ENCODE measurements around the gene CCDC148. TPM values are rescaled to one million over a fixed set of nuclear protein-coding genes. Genes with fewer than 3 reads are reported as not detected.
"Not testable (repeated sequence)": the region's sequence is repeated elsewhere in the genome, so short reads cannot be mapped to it uniquely, and the experiment has no call there.

CCDC148 gene
- total RNA-seq, 1 experiment from 2014 or later: not detected

DNA sequence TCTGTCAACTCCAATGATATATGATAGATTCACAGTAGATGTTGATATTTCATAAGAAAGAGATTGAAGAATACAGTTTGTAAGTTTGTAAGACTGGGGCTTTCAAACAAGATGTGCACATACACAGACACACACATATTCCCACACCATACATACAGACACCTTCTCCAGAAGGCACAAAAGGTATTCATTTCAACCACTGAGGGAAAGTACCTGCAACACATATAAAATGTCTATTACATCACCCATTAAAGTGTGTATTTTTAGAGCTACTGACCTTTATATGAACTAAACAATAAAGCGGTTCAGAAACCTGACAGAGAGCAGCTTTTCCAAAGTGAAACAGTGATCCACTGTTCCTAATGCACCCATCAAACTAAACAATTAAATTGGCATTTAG lies 53.3 kb downstream of the CCDC148 start:
- H3K4me3 ChIP-seq: no peak overlapping the region
- H3K9me3 ChIP-seq: no peaks in the 10 kb centered on the region
- no peak for DNase-seq

DNA sequence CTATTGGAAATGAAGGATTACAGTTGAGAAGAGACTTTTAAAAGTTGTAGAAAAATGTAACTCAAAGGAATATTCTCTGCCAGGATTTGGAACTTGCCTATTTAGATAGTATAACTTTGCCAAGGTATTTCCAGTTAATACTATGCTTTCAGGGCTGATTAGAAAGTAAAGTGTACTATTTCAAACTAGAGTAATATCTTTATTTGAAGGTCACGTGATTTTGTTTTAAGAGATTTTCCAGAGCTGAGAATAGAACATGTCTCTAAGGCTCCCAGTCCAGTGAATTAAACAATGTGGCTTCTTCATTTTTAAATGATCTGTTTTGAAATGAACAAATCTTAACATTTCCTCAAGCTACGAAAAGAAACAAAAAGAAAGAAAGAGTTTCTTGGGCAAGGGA lies 53.9 kb downstream of the CCDC148 start:
- H3K36me3 ChIP-seq: no peaks in the 10 kb centered on the region
- no peaks in the 10 kb centered on the region for H3K27me3 ChIP-seq
- H3K9me3 ChIP-seq: no peaks in the 10 kb centered on the region
- DNase-seq: no peak
- no peak overlapping the region for H3K4me3 ChIP-seq

More for the DNA sequence above, 53.3 kb downstream of the CCDC148 start:
- H3K36me3 ChIP-seq: no peaks in the 10 kb centered on the region
- no peaks in the 10 kb centered on the region for H3K27me3 ChIP-seq

DNA sequence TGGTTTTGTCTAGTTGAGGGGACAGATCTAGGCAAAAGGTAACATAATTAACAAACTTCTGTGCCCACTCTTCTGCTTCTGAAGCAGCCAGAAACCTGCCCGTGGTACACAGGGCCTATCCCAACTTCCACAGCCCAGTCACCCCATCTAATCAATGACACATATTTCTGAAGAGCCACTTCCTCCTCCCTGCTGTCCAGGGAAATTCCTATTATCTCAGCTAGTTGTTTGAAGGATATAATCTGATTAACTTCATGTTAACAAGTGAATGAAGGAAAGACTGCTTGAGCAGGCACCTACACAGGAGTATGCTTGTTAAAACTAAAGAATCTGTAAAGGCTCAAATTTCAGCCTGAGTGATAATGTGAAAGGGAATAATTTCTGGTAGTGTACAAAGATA lies 61.4 kb downstream of the CCDC148 start:
- Histone ChIP-seq H3K4me3 (no peak overlapping the region), H3K36me3 (no peaks in the 10 kb centered on the region), H3K27me3 (no peaks in the 10 kb centered on the region), H3K9me3 (no peaks in the 10 kb centered on the region)
- DNase-seq: peak; percentile 9

DNA sequence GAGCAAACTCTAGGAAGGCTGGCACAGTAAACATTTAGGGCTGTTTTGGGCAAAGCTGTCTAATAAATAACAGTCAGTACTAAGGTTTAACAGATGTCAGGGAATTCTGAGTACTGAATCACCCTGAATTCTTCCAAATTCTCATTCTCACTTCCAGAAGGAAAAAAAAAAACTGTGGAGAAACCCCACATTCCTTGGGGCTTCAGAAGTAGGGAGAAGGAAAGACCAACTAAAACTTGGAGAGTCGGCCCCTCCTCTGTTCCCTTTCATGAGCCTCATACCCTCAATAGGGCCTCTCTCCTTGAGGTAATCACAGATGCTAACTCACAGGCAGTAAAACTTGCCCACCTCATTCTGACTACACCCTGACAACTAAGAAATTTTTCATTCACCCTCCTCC lies 62.1 kb downstream of the CCDC148 start:
- no peaks in the 10 kb centered on the region for H3K9me3 ChIP-seq
- DNase-seq: no peak
- H3K36me3 ChIP-seq: no peaks in the 10 kb centered on the region
- H3K27me3 ChIP-seq: no peaks in the 10 kb centered on the region
- H3K4me3 ChIP-seq: no peak overlapping the region

DNA sequence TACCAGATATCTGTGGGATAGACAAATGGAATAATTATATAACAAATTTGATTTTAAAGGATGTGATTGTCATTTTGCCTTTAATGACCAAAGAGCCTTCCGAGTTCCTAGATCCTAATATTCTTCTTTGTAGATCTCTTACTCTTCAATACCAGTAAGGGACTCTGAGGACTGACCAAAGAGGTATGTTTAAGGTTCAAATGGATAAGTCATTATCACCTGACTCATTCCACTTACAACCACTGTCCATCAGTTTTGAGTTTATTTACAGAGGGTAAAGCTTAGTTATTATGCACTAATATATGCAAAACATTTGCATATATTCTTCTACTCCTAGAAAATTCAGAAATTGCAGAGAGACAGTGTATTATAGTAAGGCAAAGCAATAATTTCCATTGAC lies 62.7 kb downstream of the CCDC148 start:
- Histone ChIP-seq H3K27me3 (no peaks in the 10 kb centered on the region), H3K36me3 (no peaks in the 10 kb centered on the region), H3K9me3 (no peaks in the 10 kb centered on the region), H3K4me3 (no peak overlapping the region)
- no peak for DNase-seq

DNA sequence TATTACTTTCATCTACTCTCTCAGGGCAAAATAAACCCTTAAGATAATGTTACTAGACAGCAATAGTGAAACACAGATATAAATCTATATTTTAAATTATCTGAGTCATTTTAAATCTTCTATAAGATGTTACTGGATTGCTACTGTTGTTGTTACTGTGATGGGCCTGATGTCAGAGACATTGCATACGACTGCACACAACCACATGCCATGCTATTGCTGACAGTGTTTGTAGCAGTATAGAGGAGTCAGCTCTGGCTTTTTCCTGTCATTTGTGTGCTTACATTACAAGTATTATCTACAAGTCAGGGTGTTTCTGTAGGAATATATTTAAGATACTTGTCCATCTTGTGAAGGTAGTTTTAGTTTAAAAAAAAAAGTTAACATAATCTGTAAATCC lies 63.9 kb downstream of the CCDC148 start:
- Histone ChIP-seq H3K4me3 (no peak overlapping the region), H3K9me3 (no peaks in the 10 kb centered on the region), H3K27me3 (no peaks in the 10 kb centered on the region), H3K36me3 (no peaks in the 10 kb centered on the region)
- no peak for DNase-seq

DNA sequence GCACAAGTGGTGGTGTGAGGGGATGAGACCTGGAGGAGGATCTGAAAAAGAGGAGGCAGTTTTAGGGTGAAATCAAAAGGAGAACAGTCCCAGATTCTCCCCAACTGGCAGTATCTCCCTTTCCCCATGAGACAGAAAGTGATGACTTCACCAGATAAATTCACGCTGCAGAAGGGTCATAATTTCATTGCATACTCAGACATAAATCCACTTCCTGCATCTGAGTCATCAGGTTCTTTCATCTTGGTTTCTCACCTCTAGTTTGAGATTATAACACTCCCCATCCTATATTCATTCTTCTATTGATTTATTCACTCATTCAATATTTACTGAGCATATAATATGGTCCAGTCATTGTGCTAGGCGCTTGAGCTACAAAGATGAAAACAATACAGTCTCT lies 64.7 kb downstream of the CCDC148 start:
- Histone ChIP-seq H3K27me3 (no peaks in the 10 kb centered on the region), H3K9me3 (no peaks in the 10 kb centered on the region), H3K4me3 (no peak overlapping the region), H3K36me3 (no peaks in the 10 kb centered on the region)
- DNase-seq: no peak

DNA sequence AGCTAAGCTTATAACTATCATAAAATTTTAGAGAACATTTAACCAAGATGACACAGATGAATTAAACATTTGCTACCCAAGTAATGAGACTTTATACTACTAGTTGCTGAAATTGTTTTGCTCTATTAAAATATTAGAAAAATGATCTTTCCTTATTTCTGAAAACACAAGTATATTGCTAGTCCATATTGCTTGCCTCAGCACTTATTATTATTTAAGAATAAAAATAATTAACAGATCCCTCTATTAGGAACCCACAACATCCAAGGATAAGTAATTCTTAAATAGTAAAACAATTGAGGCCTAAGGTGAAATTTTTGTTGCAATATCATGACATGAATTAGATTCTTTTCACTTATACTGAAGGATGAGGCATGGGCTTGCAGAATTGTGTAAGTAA lies 65.2 kb downstream of the CCDC148 start:
- DNase-seq: no peak

DNA sequence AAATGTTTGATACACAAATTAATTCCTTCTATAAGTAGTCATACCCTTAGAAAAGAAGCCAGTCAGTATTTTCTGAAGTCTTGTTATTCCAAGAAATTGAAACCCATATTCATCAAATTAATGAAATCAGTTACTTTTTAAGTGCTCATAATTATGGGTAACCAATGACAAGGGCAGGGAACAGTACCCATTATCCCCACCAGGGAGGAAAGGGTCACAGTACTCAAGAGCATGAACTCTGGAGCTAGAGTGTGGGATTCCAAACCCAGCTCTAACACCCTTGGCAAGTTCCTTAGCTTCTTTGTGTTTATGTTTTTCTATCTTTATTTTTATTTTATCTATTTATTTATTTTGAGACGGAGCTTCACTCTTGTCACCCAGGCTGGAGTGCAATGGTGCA lies 68.4 kb downstream of the CCDC148 start:
- no peaks in the 10 kb centered on the region for H3K36me3 ChIP-seq
- H3K9me3 ChIP-seq: no peaks in the 10 kb centered on the region
- no peak overlapping the region for H3K4me3 ChIP-seq
- no peak for DNase-seq
- H3K27me3 ChIP-seq: no peaks in the 10 kb centered on the region

More for the DNA sequence above, 65.2 kb downstream of the CCDC148 start:
- no peak overlapping the region for H3K4me3 ChIP-seq
- no peaks in the 10 kb centered on the region for H3K27me3 ChIP-seq
- no peaks in the 10 kb centered on the region for H3K9me3 ChIP-seq
- no peaks in the 10 kb centered on the region for H3K36me3 ChIP-seq

DNA sequence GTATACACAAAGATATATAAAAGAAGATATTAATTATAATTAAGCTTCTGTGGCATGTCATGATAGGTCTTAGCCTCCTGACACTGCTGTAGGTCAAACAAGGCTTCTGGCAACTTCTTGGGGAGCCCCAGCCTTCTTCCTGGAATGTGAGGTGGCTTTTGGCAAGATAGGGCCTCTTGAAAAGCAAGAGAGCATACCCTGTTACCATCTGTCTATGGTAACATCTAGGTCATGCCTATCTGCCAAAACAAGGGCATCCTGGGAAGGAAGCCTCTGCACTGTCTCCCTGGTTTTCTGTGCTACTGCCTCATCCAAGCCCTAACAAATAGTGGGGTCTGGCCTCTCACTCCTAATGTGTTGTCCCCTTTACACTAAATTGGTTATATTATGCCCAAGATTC lies 70.9 kb downstream of the CCDC148 start:
- Histone ChIP-seq H3K4me3 (no peak overlapping the region), H3K9me3 (no peaks in the 10 kb centered on the region), H3K36me3 (no peaks in the 10 kb centered on the region), H3K27me3 (no peaks in the 10 kb centered on the region)
- DNase-seq: no peak

DNA sequence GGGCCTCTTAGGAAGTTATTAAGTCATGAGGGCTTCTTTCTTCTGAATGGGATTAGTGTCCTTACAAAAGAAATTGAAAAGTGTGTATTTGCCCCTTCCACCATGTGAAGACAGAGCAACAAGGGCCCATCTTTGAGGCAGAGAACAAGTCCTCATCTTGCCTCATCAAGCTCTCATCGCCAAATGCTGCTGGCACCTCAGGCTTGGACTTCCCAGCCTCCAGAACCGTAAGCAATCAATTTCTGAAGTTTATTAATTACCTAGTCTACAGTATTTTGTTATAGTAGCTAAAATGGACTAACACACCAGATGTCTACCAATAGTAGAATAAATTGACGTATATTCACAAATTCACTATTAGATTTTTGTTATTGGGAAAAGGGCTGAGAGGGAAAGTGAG lies 74.6 kb downstream of the CCDC148 start:
- H3K36me3 ChIP-seq: no peaks in the 10 kb centered on the region
- no peak overlapping the region for H3K4me3 ChIP-seq
- H3K9me3 ChIP-seq: no peaks in the 10 kb centered on the region
- H3K27me3 ChIP-seq: no peaks in the 10 kb centered on the region
- DNase-seq: no peak

DNA sequence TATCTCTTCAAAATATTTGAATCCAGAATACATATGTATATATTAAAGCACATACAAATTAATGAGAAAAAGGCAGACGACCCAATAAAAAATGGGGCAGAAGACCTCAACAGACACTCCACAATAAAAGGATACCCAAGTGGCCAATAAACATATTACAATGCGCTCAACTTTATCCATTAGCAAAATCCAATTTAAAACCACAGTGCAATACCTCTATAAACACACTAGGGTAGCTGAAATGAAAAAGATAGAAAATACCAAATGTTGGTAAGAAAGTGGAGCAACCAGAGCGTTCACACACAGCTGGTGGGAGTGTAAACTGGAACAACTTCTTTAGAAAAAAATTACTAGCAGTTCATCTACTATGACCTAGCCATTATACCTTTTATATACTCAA lies 75.3 kb downstream of the CCDC148 start:
- Histone ChIP-seq H3K9me3 (no peaks in the 10 kb centered on the region), H3K27me3 (no peaks in the 10 kb centered on the region), H3K4me3 (no peak overlapping the region), H3K36me3 (no peaks in the 10 kb centered on the region)
- DNase-seq: no peak

DNA sequence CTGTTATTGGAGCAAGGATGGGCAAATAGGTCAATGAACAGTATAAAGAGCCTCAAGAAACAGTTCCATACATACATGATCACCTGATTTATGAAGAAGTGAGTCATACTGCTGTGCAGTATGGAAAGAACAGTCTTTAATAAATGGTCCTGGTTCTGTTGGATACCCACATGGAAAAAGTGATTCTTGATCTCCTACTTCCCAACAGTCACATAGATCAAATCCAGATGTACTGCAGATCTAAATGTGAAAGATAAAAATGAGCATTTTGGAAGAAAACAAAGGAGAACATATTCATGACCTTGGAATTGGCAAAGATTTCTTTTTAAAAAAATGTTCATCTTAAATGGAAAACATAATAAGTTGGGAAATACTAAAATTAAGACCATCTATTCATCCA lies 75.8 kb downstream of the CCDC148 start:
- no peaks in the 10 kb centered on the region for H3K36me3 ChIP-seq
- no peak for DNase-seq
- H3K27me3 ChIP-seq: no peaks in the 10 kb centered on the region
- no peaks in the 10 kb centered on the region for H3K9me3 ChIP-seq
- H3K4me3 ChIP-seq: no peak overlapping the region

DNA sequence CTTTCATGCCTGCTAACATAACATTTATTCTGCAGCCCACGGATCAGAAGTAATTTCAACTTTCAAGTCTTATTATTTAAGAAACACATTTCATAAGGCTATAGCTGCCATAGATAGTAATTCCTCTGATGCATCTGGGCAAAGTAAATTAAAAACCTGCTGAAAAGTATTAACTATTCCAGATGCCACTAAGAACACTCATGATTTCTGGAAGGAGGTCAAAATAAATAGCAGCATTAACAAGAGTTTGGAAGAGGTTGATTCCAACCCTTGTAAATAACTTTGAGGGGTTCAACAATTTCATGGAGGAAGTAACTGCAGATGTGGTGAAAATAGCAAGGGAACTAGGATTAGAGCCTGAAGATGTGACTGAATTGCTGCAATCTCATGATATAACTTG lies 77.6 kb downstream of the CCDC148 start:
- H3K4me3 ChIP-seq: no peak overlapping the region
- DNase-seq: no peak
- H3K9me3 ChIP-seq: no peaks in the 10 kb centered on the region
- no peaks in the 10 kb centered on the region for H3K27me3 ChIP-seq
- no peaks in the 10 kb centered on the region for H3K36me3 ChIP-seq

DNA sequence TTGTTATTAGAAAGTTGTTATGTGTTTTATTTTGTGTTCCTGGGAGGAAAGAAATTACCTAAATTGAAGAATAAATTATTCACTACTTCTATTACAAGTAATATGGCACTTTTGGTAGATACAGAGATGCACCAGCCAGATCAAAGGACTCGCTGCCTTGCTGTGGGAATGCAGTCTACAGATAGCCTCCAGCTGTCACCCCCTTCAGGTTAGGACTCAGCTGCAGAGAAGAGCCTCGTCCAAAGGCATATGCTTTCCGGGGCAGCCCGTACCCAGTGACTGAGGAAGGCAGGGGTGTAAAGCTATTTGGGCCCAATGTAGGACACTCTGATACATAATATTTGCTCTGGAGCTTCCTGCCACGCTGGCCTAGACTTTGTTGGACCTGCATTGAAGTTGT lies 90.2 kb downstream of the CCDC148 start:
- no peak for DNase-seq

DNA sequence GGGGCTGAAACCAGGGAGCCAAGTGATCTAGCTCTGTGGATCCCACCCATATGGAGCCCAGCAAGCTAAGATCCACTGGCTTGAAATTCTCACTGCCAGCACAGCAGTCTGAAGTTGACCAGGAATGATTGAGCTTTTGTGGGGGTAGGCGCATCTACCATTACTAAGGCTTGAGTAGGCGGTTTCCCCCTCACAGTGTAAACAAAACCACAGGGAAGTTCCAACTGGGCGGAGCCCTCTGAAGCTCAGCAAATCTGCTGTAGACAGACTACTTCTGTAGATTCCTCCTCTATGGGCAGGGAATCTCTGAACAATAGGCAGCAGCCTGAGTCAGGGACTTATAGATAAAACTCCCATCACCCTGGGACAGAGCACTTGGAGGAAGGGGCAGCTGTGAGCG lies 96.7 kb downstream of the CCDC148 start:
- DNase-seq: peak; percentile 32

More for the DNA sequence above, 90.2 kb downstream of the CCDC148 start:
- H3K9me3 ChIP-seq: no peaks in the 10 kb centered on the region
- H3K4me3 ChIP-seq: no peak overlapping the region
- no peaks in the 10 kb centered on the region for H3K27me3 ChIP-seq
- H3K36me3 ChIP-seq: no peaks in the 10 kb centered on the region

DNA sequence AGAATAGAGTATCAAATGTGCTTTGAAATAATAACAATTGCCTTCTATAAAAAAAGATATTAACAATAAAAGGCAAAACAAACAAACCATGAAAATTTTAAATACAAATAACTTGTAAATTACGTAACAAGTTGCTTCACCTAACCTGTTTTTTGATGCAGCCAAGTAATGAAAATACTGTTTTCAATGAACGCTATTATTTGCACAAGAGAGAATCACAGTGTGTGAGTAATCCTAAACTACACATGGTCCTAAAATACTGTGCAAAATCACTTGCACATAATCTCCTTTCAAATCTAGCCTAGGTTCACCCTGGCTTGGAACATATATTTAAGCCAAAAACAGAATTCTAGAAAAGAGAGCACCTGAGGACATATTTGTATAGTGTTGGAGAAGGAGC lies 98.9 kb downstream of the CCDC148 start:
- H3K27me3 ChIP-seq: no peaks in the 10 kb centered on the region
- H3K4me3 ChIP-seq: no peak overlapping the region
- DNase-seq: no peak
- no peaks in the 10 kb centered on the region for H3K36me3 ChIP-seq
- no peaks in the 10 kb centered on the region for H3K9me3 ChIP-seq

More for the DNA sequence above, 96.7 kb downstream of the CCDC148 start:
- no peaks in the 10 kb centered on the region for H3K36me3 ChIP-seq
- H3K4me3 ChIP-seq: no peak overlapping the region
- no peaks in the 10 kb centered on the region for H3K9me3 ChIP-seq
- no peaks in the 10 kb centered on the region for H3K27me3 ChIP-seq

DNA sequence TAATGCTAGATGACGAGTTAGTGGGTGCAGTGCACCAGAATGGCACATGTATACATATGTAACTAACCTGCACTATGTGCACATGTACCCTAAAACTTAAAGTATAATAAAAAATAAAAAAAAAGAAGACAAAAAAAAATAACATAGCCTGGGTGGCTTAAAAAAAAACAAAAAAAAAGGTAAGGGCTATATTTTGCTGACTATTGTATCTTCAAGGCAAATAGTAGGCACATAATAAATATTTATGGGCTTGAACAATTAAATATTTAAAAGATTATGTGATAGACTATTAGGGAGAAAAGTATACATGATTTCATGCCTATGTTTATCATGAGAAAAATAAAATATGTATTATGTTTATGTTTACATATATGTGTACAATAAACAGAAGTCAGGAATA lies 99.4 kb downstream of the CCDC148 start:
- Histone ChIP-seq H3K9me3 (no peaks in the 10 kb centered on the region), H3K4me3 (no peak overlapping the region), H3K36me3 (no peaks in the 10 kb centered on the region), H3K27me3 (no peaks in the 10 kb centered on the region)
- no peak for DNase-seq

DNA sequence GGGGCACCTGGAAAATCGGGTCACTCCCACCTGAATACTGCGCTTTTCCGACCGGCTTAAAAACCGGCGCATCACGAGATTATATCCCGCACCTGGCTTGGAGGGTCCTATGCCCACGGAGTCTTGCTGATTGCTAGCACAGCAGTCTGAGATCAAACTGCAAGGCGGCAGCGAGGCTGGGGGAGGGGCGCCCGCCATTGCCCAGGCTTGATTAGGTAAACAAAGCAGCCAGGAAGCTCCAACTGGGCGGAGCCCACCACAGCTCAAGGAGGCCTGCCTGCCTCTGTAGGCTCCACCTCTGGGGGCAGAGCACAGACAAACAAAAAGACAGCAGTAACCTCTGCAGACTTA lies 105.1 kb downstream of the CCDC148 start:
- not testable (repeated sequence) for H3K4me3 ChIP-seq

More for the DNA sequence above, 105.1 kb downstream of the CCDC148 start:
- not testable (repeated sequence) for H3K36me3 ChIP-seq, DNase-seq, H3K27me3 ChIP-seq, H3K9me3 ChIP-seq

All from MG63 (cell line).